HepG2 (cell line): ENCODE data around the gene ACTR1B. TPM values are rescaled to one million over a fixed set of nuclear protein-coding genes. Genes with fewer than 3 reads are reported as not detected.

ENCODE experiments used
- ATAC-seq: fragments of 200-7000 bp; cut with Tn5 transposase; 3 replicates; pipeline ENCODE4 v1.9.1; 2020; ENCODE audit warnings: mild to moderate bottlenecking, moderate library complexity
- BruUV-seq: library from RNA; stranded (reverse); fragments of 400-500 nt; replicated peaks from 2 replicates; lab custom pipeline; 2021; lab: Mats Ljungman, UMichigan
- CTCF ChIA-PET: fragments of 300-600 bp; formaldehyde crosslinking; extraction: SDS; loops from one replicate; lab custom pipeline; 2021; ENCODE audit warnings: low total read pairs, inconsistent platforms, low intra/inter-chr PET ratio; lab: Yijun Ruan, JAX
- POLR2A ChIA-PET: fragments of 350-600 bp; sonication (Branson Sonifier 250); formaldehyde crosslinking; loops from one replicate; lab custom pipeline; 2020; ENCODE audit warnings: antibody characterized with exemption, inconsistent platforms; lab: Yijun Ruan, JAX
- DNase-seq: peaks from one replicate; pipeline ENCODE4 v3.0.0-alpha.2; 2015; ENCODE audit warnings: low spot score
- FAIRE-seq: peaks from 3 replicates; lab custom pipeline; 2011; peaks lifted over from hg19 to GRCh38; lab: Jason Lieb, UNC
- H2AFZ ChIP-seq: one replicate; pipeline ENCODE4 v1.6.1; 2011; ENCODE audit warnings: low read length, inconsistent platforms
- H3K27ac ChIP-seq: fragments of 300-600 bp; 3 replicates; pipeline ENCODE4 v1.8.0; 2011; ENCODE audit warnings: mixed run types, mild to moderate bottlenecking, mixed read lengths, low read length, inconsistent platforms; ENCODE audit not compliant: insufficient read depth; ENCODE audit errors: extremely low read length
- H3K27me3 ChIP-seq, 2 experiments: fragments of 200-600 bp in 1 of 2; 2 replicates in 1 of 2; 3 replicates in 1 of 2; pipeline versions ENCODE4 v1.6.0 to v1.8.0; 2011; ENCODE audit warnings: low read length in 2 of 2, mild to moderate bottlenecking in 2 of 2, moderate library complexity in 2 of 2, inconsistent platforms in 1 of 2; ENCODE audit not compliant: insufficient read depth in 2 of 2, control insufficient read depth in 1 of 2
- H3K36me3 ChIP-seq, 2 experiments: fragments of 200-600 bp in 1 of 2; replicated peaks in 1 of 2; 2 replicates in 1 of 2; 3 replicates in 1 of 2; pipeline versions ENCODE4 v1.5.1 to v1.8.0; 2011; ENCODE audit warnings: low read length in 2 of 2, inconsistent platforms in 1 of 2; ENCODE audit not compliant: insufficient read depth in 2 of 2, control insufficient read depth in 1 of 2
- H3K4me1 ChIP-seq: 2 replicates; pipeline ENCODE4 v1.5.1; 2012; ENCODE audit warnings: low read length, inconsistent platforms; ENCODE audit not compliant: insufficient read depth
- H3K4me2 ChIP-seq: 2 replicates; pipeline ENCODE4 v1.6.0; 2011; ENCODE audit warnings: low read depth, low read length, inconsistent platforms
- H3K4me3 ChIP-seq, 3 experiments: fragments of 200-600 bp in 1 of 3; sonication (generic), shearing (Covaris generic) in 1 of 3; replicated peaks in 1 of 3; 2 replicates each; pipeline ENCODE4 v1.5.1; 2011 to 2016; ENCODE audit warnings: low read length in 3 of 3, inconsistent platforms in 2 of 3, low read depth in 2 of 3, mild to moderate bottlenecking in 2 of 3, control low read depth in 1 of 3, mixed read lengths in 1 of 3; ENCODE audit not compliant: insufficient read depth in 1 of 3
- H3K79me2 ChIP-seq: one replicate; pipeline ENCODE4 v1.6.1; 2011; ENCODE audit warnings: low read length, inconsistent platforms; ENCODE audit not compliant: insufficient read depth
- H3K9ac ChIP-seq: 2 replicates; pipeline ENCODE4 v1.6.0; 2011; ENCODE audit warnings: mild to moderate bottlenecking, low read depth, low read length, inconsistent platforms; ENCODE audit not compliant: insufficient read depth
- H3K9me3 ChIP-seq: 2 replicates; pipeline ENCODE4 v1.5.1; 2012; ENCODE audit warnings: mild to moderate bottlenecking, low read length
- H4K20me1 ChIP-seq: 2 replicates; pipeline ENCODE4 v1.6.0; 2011; ENCODE audit warnings: inconsistent platforms, mild to moderate bottlenecking, low read length, moderate library complexity; ENCODE audit not compliant: insufficient read depth
- CENPX ChIP-seq: sonication (generic); formaldehyde crosslinking; IDR thresholded peaks from 2 replicates; pipeline ENCODE4 v1.9.0; 2021; ENCODE audit warnings: mild to moderate bottlenecking, missing genetic modification reagents, moderate library complexity
- DMAP1 ChIP-seq: IDR thresholded peaks from 2 replicates; pipeline ENCODE4 v1.6.1; 2016
- ISX ChIP-seq: sonication (generic); formaldehyde crosslinking; conservative IDR thresholded peaks from 2 replicates; pipeline ENCODE4 v1.5.0; 2020; ENCODE audit warnings: missing genetic modification reagents
- MXI1 ChIP-seq: IDR thresholded peaks from 3 replicates; pipeline ENCODE4 v1.6.1; 2012; ENCODE audit warnings: low read depth, low read length, inconsistent platforms, borderline replicate concordance
- NKX3-1 ChIP-seq: sonication (generic); formaldehyde crosslinking; IDR thresholded peaks from 2 replicates; pipeline ENCODE4 v1.5.0; 2020; ENCODE audit warnings: missing genetic modification reagents
- NR2F2 ChIP-seq: IDR thresholded peaks from 2 replicates; pipeline ENCODE4 v1.6.1; 2012; ENCODE audit warnings: low read depth, inconsistent platforms, borderline replicate concordance
- SMAD9 ChIP-seq: sonication (generic); formaldehyde crosslinking; IDR thresholded peaks from 2 replicates; pipeline ENCODE4 v1.5.1; 2020; ENCODE audit warnings: mild to moderate bottlenecking, missing genetic modification reagents
- ZBTB33 ChIP-seq: sonication (generic); formaldehyde crosslinking; IDR thresholded peaks from 2 replicates; pipeline ENCODE4 v1.4.0; 2020; ENCODE audit warnings: missing genetic modification reagents
- ZBTB8A ChIP-seq: sonication (generic); formaldehyde crosslinking; IDR thresholded peaks from 2 replicates; pipeline ENCODE4 v1.4.0; 2020; ENCODE audit warnings: mild to moderate bottlenecking, low read depth, missing genetic modification reagents, borderline replicate concordance
- ZNF124 ChIP-seq: sonication (generic); formaldehyde crosslinking; IDR thresholded peaks from 2 replicates; pipeline ENCODE4 v1.4.0; 2020; ENCODE audit warnings: missing genetic modification reagents
- ZNF343 ChIP-seq: sonication (generic); formaldehyde crosslinking; IDR thresholded peaks from 2 replicates; pipeline ENCODE4 v1.4.0; 2020; ENCODE audit warnings: mild to moderate bottlenecking, missing genetic modification reagents
- ZNF556 ChIP-seq: sonication (generic); formaldehyde crosslinking; IDR thresholded peaks from 2 replicates; pipeline ENCODE4 v1.4.0; 2020; ENCODE audit warnings: mild to moderate bottlenecking, missing genetic modification reagents, borderline replicate concordance
- ZNF605 ChIP-seq: sonication (generic); formaldehyde crosslinking; IDR thresholded peaks from 2 replicates; pipeline ENCODE4 v1.8.0; 2022; ENCODE audit warnings: mild to moderate bottlenecking, missing genetic modification reagents
- ZNF777 ChIP-seq: sonication (generic); formaldehyde crosslinking; IDR thresholded peaks from 2 replicates; pipeline ENCODE4 v1.4.0; 2020; ENCODE audit warnings: missing genetic modification reagents
- WGBS: methylation state at CpG from one replicate; pipeline ENCODE4 v1.1.6; 2017; ENCODE audit warnings: low lambda C conversion rate; 5-methylcytosine and 5-hydroxymethylcytosine counted together
- in situ Hi-C: cut with HindIII; loops from 2 replicates; pipeline ENCODE4 v1.10.0; 2017; ENCODE audit warnings: low pct_unique_long_range_greater_than_20kb; ENCODE audit not compliant: extremely low pct_ligation_motif_present
- intact Hi-C: fragments of 100-400 bp; cut with micrococcal nuclease; formaldehyde crosslinking; loops from one replicate; pipeline ENCODE4 v1.10.0; 2022; ENCODE audit not compliant: unreplicated experiment
- polyA plus RNA-seq, 8 experiments: library from polyadenylated mRNA; depleted of rRNA in 3 of 8; stranded (reverse) in 7 of 8; unstranded in 1 of 8; fragments of >200 nt; fragmentation: Illumina TruSeq in 4 of 8; extraction: Trizol in 4 of 8; gene quantifications; 2 replicates each; pipeline versions ENCODE4 v1.2.1 to v1.2.3, GENCODE V29; 2011 to 2016; ENCODE audit warnings: low read depth in 4 of 8, missing spikeins in 1 of 8, mixed read lengths in 1 of 8; ENCODE audit not compliant: insufficient read depth in 1 of 8
- total RNA-seq, 5 experiments: library from RNA; depleted of rRNA; stranded (reverse); fragments of >200 nt; fragmentation: Illumina TruSeq; extraction: Trizol; gene quantifications; 2 replicates each; pipeline ENCODE4 v1.2.3, GENCODE V29; 2016; ENCODE audit warnings: low read depth in 1 of 5
- TF ChIP-seq, protein P1 (sequence below): sonication (generic); formaldehyde crosslinking; IDR thresholded peaks from 2 replicates; pipeline ENCODE4 v1.4.0; 2020; ENCODE audit warnings: missing genetic modification reagents, low read depth, mild to moderate bottlenecking, borderline replicate concordance

The ACTR1B gene
- total and polyA plus RNA-seq, 2 of the 13 experiments (the other 11 are each of a cell fraction or from before 2014, with no cell fraction given) = 61.7 to 76.7 TPM

DNA sequence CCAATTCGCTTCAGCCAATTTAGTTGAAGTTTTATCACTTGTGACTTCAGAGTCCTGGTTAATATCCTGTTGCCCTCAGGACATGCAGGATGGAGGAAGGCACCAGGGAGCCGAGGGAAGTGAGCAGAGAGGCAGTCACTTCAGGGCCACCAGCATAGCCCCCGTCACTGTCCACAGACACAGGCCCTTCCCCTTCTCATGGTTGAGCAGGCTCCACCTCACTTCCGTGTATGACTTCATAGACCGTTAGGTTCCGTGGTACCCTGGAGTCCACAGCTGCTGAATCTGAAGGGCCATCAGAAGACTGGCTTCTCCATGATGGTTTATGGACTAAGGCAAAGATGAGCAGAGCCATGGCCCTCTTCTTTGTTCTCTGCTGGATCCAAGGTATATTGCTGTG lies 5.6 kb upstream of the ACTR1B start, which contains the start of gene C2orf92:
Gene C2orf92 (plus strand): TSS at position 266 of the 400 bp plus-strand sequence. CDS start 76 bp downstream, at position 342.
- intact Hi-C loops (no loop called here), in situ Hi-C loops (loop anchor here (25.0 kb wide), 1 partner anchor 1607 kb away; no protein-coding TSS in a partner anchor)
- ATAC-seq (no peak), FAIRE-seq (no peak), DNase-seq (no peak)
- WGBS = 92% methylated on average over 6 of the region's 6 CpGs
- H3K27me3 ChIP-seq = no peaks in the 10 kb centered on the region
- no peaks in the 10 kb centered on the region for H3K9me3 ChIP-seq
- ChIA-PET POLR2A (interaction anchor here (0.9 kb wide), 1 partner anchor 24 kb away, joined by 3 read pairs; the partner anchor contains the start of gene COX5B), CTCF (no interaction called here)
- no peak within 1 kb of the TSS for H3K4me3 ChIP-seq
- H3K4me1 ChIP-seq = peaks cover 21% of the 10 kb centered on the region
- H3K27ac ChIP-seq = no peak within 1 kb of the TSS
- no peak within 1 kb of the TSS for H3K9ac ChIP-seq
- BruUV-seq = no TSS peak
- TF ChIP-seq CENPX (no peak), NR2F2 (no peak)
- H3K36me3 ChIP-seq = peaks cover 0 to 1% of the 10 kb centered on the region in 2 experiments; a peak in 1 of 5 replicates
- H3K4me2 ChIP-seq = no peak within 1 kb of the TSS
- H4K20me1 ChIP-seq = no peaks in the 10 kb centered on the region
- H3K79me2 ChIP-seq = no peaks in the 10 kb centered on the region
- no peak within 1 kb of the TSS for H2AFZ ChIP-seq

GRCh38 chr2:97664636-97664970 lies 759 bp upstream of the ACTR1B start:
- WGBS = 60% methylated on average over 21 of the region's 21 CpGs
- intact Hi-C loops (loop anchor here (2.0 kb wide), 1 partner anchor 74 kb away; no protein-coding TSS in a partner anchor), in situ Hi-C loops (loop anchor here (5.0 to 25.0 kb wide), 2 partner anchors 77 to 1602 kb away; partner anchors contain the start of gene ANKRD36B)
- peak overlapping the region; percentile 92 for H3K27ac ChIP-seq
- peaks cover 9% of the 10 kb centered on the region; the same call in 1 of the 2 replicates for H4K20me1 ChIP-seq
- peak overlapping the region; percentile 29 for H2AFZ ChIP-seq
- BruUV-seq = TSS peak; percentile 93
- FAIRE-seq = no peak
- CTCF ChIA-PET = interaction anchor here (0.9 to 2.6 kb wide), 3 partner anchors 32 to 74 kb away, joined by 3 to 10 read pairs (median 4); no protein-coding TSS in a partner anchor
- ATAC-seq = no peak
- peak overlapping the region; percentile 91 for H3K9ac ChIP-seq
- no peak for DNase-seq
- peaks cover 5 to 7% of the 10 kb centered on the region in 2 experiments; a peak in 3 of 5 replicates for H3K36me3 ChIP-seq
- H3K9me3 ChIP-seq = no peaks in the 10 kb centered on the region
- peak overlapping the region; percentile 66 for H3K4me2 ChIP-seq
- POLR2A ChIA-PET = interaction anchor here (0.7 to 8.2 kb wide), 9 partner anchors 11 to 1597 kb away, joined by 3 to 298 read pairs (median 4); partner anchors contain the start of genes ANKRD36B, C2orf15 and COX5B
- TF ChIP-seq ZNF605 (CRISPR knock-in tag) (peak; percentile 5; the same call in 1 of the 2 replicates), ZNF124 (CRISPR knock-in tag) (no peak), ZNF556 (CRISPR knock-in tag) (no peak), MXI1 (no peak), DMAP1 (0 out of 2 replicates have a peak, but pooled peaks have one; percentile 12), ZBTB8A (CRISPR knock-in tag) (peak; percentile 56; the same call in 1 of the 2 replicates), NKX3-1 (CRISPR knock-in tag) (0 out of 2 replicates have a peak, but pooled peaks have one; percentile 52), ZBTB33 (CRISPR knock-in tag) (peak; percentile 41; the same call in 1 of the 2 replicates), SMAD9 (0 out of 2 replicates have a peak, but pooled peaks have one; percentile 13), ZNF777 (CRISPR knock-in tag) (0 out of 2 replicates have a peak, but pooled peaks have one; percentile 36), ISX (CRISPR knock-in tag) (peak; percentile 41; the same call in 1 of the 2 replicates), ZNF343 (CRISPR knock-in tag) (0 out of 2 replicates have a peak, but pooled peaks have one; percentile 48)
- TF ChIP-seq, protein P1, sequence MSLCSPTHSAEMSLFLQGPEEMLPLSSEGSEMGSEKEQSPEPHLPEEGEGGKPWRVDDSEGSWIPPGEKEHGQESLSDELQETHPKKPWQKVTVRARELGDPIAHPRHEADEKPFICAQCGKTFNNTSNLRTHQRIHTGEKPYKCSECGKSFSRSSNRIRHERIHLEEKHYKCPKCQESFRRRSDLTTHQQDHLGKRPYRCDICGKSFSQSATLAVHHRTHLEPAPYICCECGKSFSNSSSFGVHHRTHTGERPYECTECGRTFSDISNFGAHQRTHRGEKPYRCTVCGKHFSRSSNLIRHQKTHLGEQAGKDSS (CRISPR knock-in tag) = 0 out of 2 replicates have a peak, but pooled peaks have one; percentile 37
- TF ChIP-seq, all 625 proteins: peak for 10
- Histone ChIP-seq H3K27me3 (no peaks in the 10 kb centered on the region; a peak in 1 of 5 replicates), H3K79me2 (peaks cover 20% of the 10 kb centered on the region), H3K4me3 (peak overlapping the region; percentile 79 to 82 (median 80)), H3K4me1 (peaks cover 44% of the 10 kb centered on the region)
